WERI-Rb-1 (cell line): ENCODE results near the gene LRCOL1.

Experiments
- DNase-seq: peaks from one replicate; pipeline ENCODE4 v3.0.0-alpha.2; 2020
- H3K27ac ChIP-seq: fragments of 250-450 bp; sonication (Bioruptor Pico); 2 replicates; pipeline ENCODE4 v1.5.1; 2020; ENCODE audit warnings: mild to moderate bottlenecking, moderate library complexity
- H3K27me3 ChIP-seq: fragments of 250-450 bp; sonication (Bioruptor Pico); 2 replicates; pipeline ENCODE4 v1.5.1; 2021; ENCODE audit warnings: mild to moderate bottlenecking, low read depth, moderate library complexity; ENCODE audit not compliant: insufficient read depth, severe bottlenecking
- H3K36me3 ChIP-seq: fragments of 250-450 bp; sonication (Bioruptor Pico); 2 replicates; pipeline ENCODE4 v1.5.1; 2020; ENCODE audit warnings: mild to moderate bottlenecking, moderate library complexity
- H3K4me3 ChIP-seq: 2 replicates; pipeline ENCODE4 v1.5.1; 2011; ENCODE audit warnings: low read depth, mild to moderate bottlenecking, control low read depth, low read length
- H3K9me3 ChIP-seq: fragments of 250-450 bp; sonication (Bioruptor Pico); 2 replicates; pipeline ENCODE4 v1.5.1; 2021; ENCODE audit warnings: mild to moderate bottlenecking, moderate library complexity; ENCODE audit not compliant: severe bottlenecking
- CTCF ChIP-seq: IDR thresholded peaks from 2 replicates; pipeline ENCODE4 v1.5.1; 2011; ENCODE audit warnings: low read depth, mild to moderate bottlenecking, control low read depth, inconsistent platforms, low read length

LRCOL1 gene

GRCh38 chr12:132653567-132654290 lies 43.3 kb upstream of the LRCOL1 start:
- DNase-seq: no peak
- no peak for TF ChIP-seq CTCF
- peaks cover 94% of the 10 kb centered on the region for H3K36me3 ChIP-seq
- no peak overlapping the region for H3K4me3 ChIP-seq
- no peaks in the 10 kb centered on the region for H3K9me3 ChIP-seq
- H3K27ac ChIP-seq: no peak overlapping the region
- no peaks in the 10 kb centered on the region for H3K27me3 ChIP-seq

DNA sequence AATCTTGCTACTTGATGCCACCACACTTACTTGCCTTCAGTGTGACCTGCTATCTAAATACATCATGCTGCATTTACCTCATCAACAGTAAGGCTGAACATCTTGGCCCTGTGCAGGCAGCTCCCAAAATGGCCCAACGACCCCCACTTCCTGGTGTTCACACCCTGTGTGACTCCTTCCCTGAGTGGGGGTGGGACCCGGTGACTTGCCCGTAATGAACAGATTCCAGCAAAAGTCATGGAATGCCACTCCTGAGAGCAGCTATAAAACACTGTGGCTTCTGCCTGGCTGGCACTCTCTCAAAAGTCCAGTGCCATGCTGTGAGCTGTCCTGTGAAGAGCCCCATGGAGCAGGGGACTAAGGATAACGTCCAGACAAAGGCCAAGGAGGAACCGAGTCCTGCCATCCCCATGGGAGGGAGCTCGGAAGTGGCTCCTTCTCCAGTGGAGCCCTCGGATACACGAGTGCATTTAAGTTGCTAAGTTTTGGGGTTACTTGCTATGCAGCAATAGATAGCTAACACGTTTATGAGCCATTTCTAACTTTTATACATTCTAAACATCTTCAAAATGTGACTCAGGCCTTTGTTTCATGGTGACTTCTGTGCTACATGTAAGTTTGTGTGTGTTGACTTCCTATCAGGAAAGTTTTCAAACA lies 41.2 kb upstream of the LRCOL1 start:
- no peak for TF ChIP-seq CTCF
- Histone ChIP-seq H3K27ac (no peak overlapping the region), H3K4me3 (no peak overlapping the region), H3K27me3 (no peaks in the 10 kb centered on the region), H3K9me3 (no peaks in the 10 kb centered on the region), H3K36me3 (peaks cover 95% of the 10 kb centered on the region)
- no peak for DNase-seq

- H3K36me3 ChIP-seq: peaks cover 85% of the 10 kb centered on the region
- no peak for TF ChIP-seq CTCF
- DNase-seq: no peak
- H3K27ac ChIP-seq: no peak overlapping the region
- no peak overlapping the region for H3K4me3 ChIP-seq
- no peaks in the 10 kb centered on the region for H3K27me3 ChIP-seq
- H3K9me3 ChIP-seq: no peaks in the 10 kb centered on the region
These were observed 39.0 kb upstream of the LRCOL1 start for GRCh38 chr12:132649226-132649945.

- no peak for TF ChIP-seq CTCF
- Histone ChIP-seq H3K27me3 (no peaks in the 10 kb centered on the region), H3K27ac (no peak overlapping the region), H3K36me3 (peaks cover 82% of the 10 kb centered on the region), H3K9me3 (no peaks in the 10 kb centered on the region), H3K4me3 (no peak overlapping the region)
- DNase-seq: no peak
These were observed 38.3 kb upstream of the LRCOL1 start for GRCh38 chr12:132648616-132649225.

DNA sequence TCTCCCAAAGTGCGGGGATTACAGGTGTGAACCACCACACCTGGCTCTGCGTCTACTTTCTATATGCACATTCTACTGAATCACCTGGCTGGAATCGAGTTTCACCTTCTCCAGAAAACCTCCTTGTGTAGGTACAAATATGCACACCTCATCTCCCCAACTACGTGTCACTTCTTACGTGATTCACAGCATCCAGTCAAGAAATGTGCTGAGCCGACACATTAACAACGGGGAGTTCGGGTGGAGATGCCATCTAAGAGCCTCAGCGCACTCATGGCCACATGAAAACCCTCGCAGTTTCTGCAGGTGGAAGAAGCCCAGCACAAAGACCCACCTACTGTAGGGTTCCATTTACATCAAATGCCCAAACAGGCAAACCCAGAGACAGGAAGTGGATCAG lies 37.5 kb upstream of the LRCOL1 start:
- Histone ChIP-seq H3K27ac (no peak overlapping the region), H3K4me3 (no peak overlapping the region), H3K27me3 (no peaks in the 10 kb centered on the region), H3K9me3 (no peaks in the 10 kb centered on the region), H3K36me3 (peaks cover 82% of the 10 kb centered on the region)
- TF ChIP-seq CTCF: no peak
- DNase-seq: no peak
